Naive B cell (primary cell): ENCODE data around the gene FHIT. TPM values are rescaled to one million over a fixed set of nuclear protein-coding genes. Genes with fewer than 3 reads are reported as not detected.
"Not testable (repeated sequence)": the region's sequence is repeated elsewhere in the genome, so short reads cannot be mapped to it uniquely, and the experiment has no call there.

Experiments used
- ATAC-seq, 2 donors: fragments of 150-1000 bp; cut with Tn5 transposase; 2 replicates each; pipeline ENCODE4 v1.10.0; 2021; ENCODE audit warnings: low read depth in 2 of 2, mild to moderate bottlenecking in 2 of 2, moderate library complexity in 2 of 2
- DNase-seq: peaks from one replicate; pipeline ENCODE4 v3.0.0; 2022
- H3K27ac Mint-ChIP-seq, 6 donors: one replicate each; pipeline ENCODE4 v1.8.0; 2020 to 2022; ENCODE audit warnings: mild to moderate bottlenecking in 6 of 6, mixed read lengths in 6 of 6, moderate library complexity in 5 of 6, inconsistent platforms in 2 of 6
- H3K27me3 Mint-ChIP-seq, 3 donors: one replicate each; pipeline ENCODE4 v1.8.0; 2021 to 2022; ENCODE audit warnings: mixed read lengths in 3 of 3, mild to moderate bottlenecking in 1 of 3
- H3K36me3 Mint-ChIP-seq, 2 donors: one replicate each; pipeline ENCODE4 v1.8.0; 2020 to 2022; ENCODE audit warnings: mixed read lengths in 2 of 2, inconsistent platforms in 1 of 2, mild to moderate bottlenecking in 1 of 2
- H3K4me1 Mint-ChIP-seq, 3 donors: one replicate each; pipeline ENCODE4 v1.8.0; 2020 to 2022; ENCODE audit warnings: mixed read lengths in 3 of 3, inconsistent platforms in 1 of 3, mild to moderate bottlenecking in 1 of 3, moderate library complexity in 1 of 3
- H3K4me3 Mint-ChIP-seq, 8 donors: one replicate each; pipeline ENCODE4 v1.8.0; 2020 to 2022; ENCODE audit warnings: mild to moderate bottlenecking in 8 of 8, mixed read lengths in 8 of 8, moderate library complexity in 8 of 8, inconsistent platforms in 2 of 8
- H3K9me3 Mint-ChIP-seq, 7 donors: one replicate each; pipeline ENCODE4 v1.8.0; 2020 to 2022; ENCODE audit warnings: mixed read lengths in 7 of 7, mild to moderate bottlenecking in 5 of 7, inconsistent platforms in 2 of 7, moderate library complexity in 1 of 7
- polyA plus RNA-seq, 6 donors: library from polyadenylated mRNA; unstranded; fragments of 300-500 nt; fragmentation: Illumina TruSeq; gene quantifications; one replicate each; pipeline ENCODE4 v1.2.3, GENCODE V29; 2021; ENCODE audit warnings: low read depth in 6 of 6

Gene FHIT
- polyA plus RNA-seq, 6 donors from 2014 or later: 3.2 to 12.6 (median 7.1) TPM

- H3K27ac Mint-ChIP-seq, H3K36me3 Mint-ChIP-seq, ATAC-seq, H3K9me3 Mint-ChIP-seq, H3K27me3 Mint-ChIP-seq, H3K4me1 Mint-ChIP-seq, H3K4me3 Mint-ChIP-seq, DNase-seq: not testable (repeated sequence)
Observed at GRCh38 chr3:59934560-59934959, 1316.7 kb downstream of the FHIT start.

- Mint-ChIP-seq H3K27ac (no peak overlapping the region), H3K9me3 (peaks cover 0 to 6% (median 2%) of the 10 kb centered on the region in 7 donors), H3K4me3 (no peak overlapping the region), H3K27me3 (no peaks in the 10 kb centered on the region), H3K36me3 (no peaks in the 10 kb centered on the region), H3K4me1 (no peaks in the 10 kb centered on the region)
- no peak for ATAC-seq
- DNase-seq: no peak
Observed at GRCh38 chr3:59930170-59930569, 1321.1 kb downstream of the FHIT start.

GRCh38 chr3:59927056-59927455 lies 1324.2 kb downstream of the FHIT start:
- Mint-ChIP-seq H3K9me3 (no peaks in the 10 kb centered on the region), H3K4me1 (no peaks in the 10 kb centered on the region), H3K4me3 (no peak overlapping the region), H3K27ac (no peak overlapping the region), H3K27me3 (no peaks in the 10 kb centered on the region), H3K36me3 (no peaks in the 10 kb centered on the region)
- DNase-seq (no peak), ATAC-seq (no peak)

GRCh38 chr3:59925946-59926345 lies 1325.3 kb downstream of the FHIT start:
- Mint-ChIP-seq H3K4me1 (no peaks in the 10 kb centered on the region), H3K27me3 (no peaks in the 10 kb centered on the region)

GRCh38 chr3:59922192-59922591 lies 1329.1 kb downstream of the FHIT start:
- Mint-ChIP-seq H3K27me3 (no peaks in the 10 kb centered on the region), H3K4me1 (no peaks in the 10 kb centered on the region), H3K27ac (no peak overlapping the region), H3K36me3 (no peaks in the 10 kb centered on the region), H3K9me3 (no peaks in the 10 kb centered on the region), H3K4me3 (no peak overlapping the region)
- no peak for ATAC-seq
- no peak for DNase-seq

More at GRCh38 chr3:59925946-59926345, 1325.3 kb downstream of the FHIT start:
- H3K36me3 Mint-ChIP-seq: no peaks in the 10 kb centered on the region
- H3K4me3 Mint-ChIP-seq: no peak overlapping the region
- ATAC-seq (no peak), DNase-seq (no peak)
- H3K9me3 Mint-ChIP-seq: no peaks in the 10 kb centered on the region
- H3K27ac Mint-ChIP-seq: no peak overlapping the region

DNA sequence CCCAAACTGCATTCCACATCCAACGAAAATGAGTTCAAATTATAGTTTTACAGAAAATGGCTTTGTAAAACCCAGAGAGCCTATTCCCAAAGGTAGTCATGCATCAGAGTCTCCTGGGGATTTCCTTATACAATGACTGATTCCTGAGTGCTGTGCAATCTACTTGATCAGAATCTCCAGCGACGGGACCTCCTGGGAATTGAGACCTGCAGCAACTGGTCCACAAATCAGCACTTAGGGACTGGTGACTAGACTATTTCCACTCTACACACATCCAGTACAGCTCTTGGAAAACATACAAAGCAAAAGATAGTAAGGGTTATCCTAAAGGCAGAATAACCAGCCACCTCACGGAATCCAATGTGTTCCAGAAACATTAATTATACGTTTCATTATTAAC lies 1330.4 kb downstream of the FHIT start:
- Mint-ChIP-seq H3K27ac (peak overlapping the region in 1 of 6 donors; percentile 28), H3K4me3 (no peak overlapping the region), H3K36me3 (no peaks in the 10 kb centered on the region), H3K4me1 (no peaks in the 10 kb centered on the region), H3K27me3 (no peaks in the 10 kb centered on the region), H3K9me3 (no peaks in the 10 kb centered on the region)
- no peak for ATAC-seq
- no peak for DNase-seq

DNA sequence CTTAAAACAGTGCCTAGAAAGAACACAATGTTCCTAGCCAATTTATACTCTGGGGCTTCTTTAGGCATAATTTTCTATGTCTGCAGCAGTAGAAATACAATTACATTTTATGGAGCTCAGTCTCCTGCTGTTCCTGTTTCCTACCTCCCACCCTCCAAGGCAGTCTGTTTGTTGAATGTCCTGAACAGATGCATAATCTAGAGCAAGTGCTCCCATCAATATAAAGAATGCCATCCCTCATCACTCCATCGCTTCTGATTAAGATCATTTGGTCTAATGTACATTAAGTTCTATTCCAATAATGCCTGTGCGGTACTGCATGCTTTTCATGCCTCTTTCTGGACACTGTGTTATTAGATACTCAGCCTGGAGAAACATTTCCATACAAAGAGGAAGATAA lies 1331.7 kb downstream of the FHIT start:
- DNase-seq (no peak), ATAC-seq (no peak)
- H3K27me3 Mint-ChIP-seq: no peaks in the 10 kb centered on the region
- H3K4me3 Mint-ChIP-seq: no peak overlapping the region
- H3K4me1 Mint-ChIP-seq: no peaks in the 10 kb centered on the region
- H3K27ac Mint-ChIP-seq: peak overlapping the region in 1 of 6 donors; percentile 14
- no peaks in the 10 kb centered on the region for H3K9me3 Mint-ChIP-seq
- H3K36me3 Mint-ChIP-seq: no peaks in the 10 kb centered on the region

GRCh38 chr3:59914251-59914650 lies 1337.0 kb downstream of the FHIT start:
- no peaks in the 10 kb centered on the region for H3K4me1 Mint-ChIP-seq
- H3K9me3 Mint-ChIP-seq: no peaks in the 10 kb centered on the region
- H3K4me3 Mint-ChIP-seq: no peak overlapping the region
- H3K27ac Mint-ChIP-seq: no peak overlapping the region
- DNase-seq: no peak
- H3K27me3 Mint-ChIP-seq: no peaks in the 10 kb centered on the region
- no peaks in the 10 kb centered on the region for H3K36me3 Mint-ChIP-seq
- ATAC-seq: no peak

DNA sequence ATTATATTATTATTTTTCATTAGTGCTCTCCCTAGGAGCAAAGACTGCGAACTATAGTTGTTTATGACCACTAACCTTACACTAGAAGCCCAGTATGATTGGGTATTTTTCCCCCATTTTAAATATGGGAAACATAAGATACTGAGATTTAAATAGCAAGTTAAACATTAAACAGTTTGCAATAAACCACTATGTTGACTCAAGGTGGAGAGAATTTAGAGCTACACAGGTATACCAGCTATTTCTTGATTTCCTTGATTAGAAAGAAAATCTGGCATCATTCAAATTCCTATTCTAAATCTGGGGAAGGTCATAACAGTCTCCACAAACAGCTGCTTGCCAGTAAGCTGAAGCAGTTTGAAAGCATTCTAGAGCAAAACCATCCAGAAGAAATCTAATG lies 1337.6 kb downstream of the FHIT start:
- no peaks in the 10 kb centered on the region for H3K4me1 Mint-ChIP-seq
- H3K36me3 Mint-ChIP-seq: no peaks in the 10 kb centered on the region
- DNase-seq (no peak), ATAC-seq (no peak)
- H3K4me3 Mint-ChIP-seq: no peak overlapping the region
- no peak overlapping the region for H3K27ac Mint-ChIP-seq
- H3K27me3 Mint-ChIP-seq: no peaks in the 10 kb centered on the region
- H3K9me3 Mint-ChIP-seq: no peaks in the 10 kb centered on the region

GRCh38 chr3:59908701-59909100 lies 1342.6 kb downstream of the FHIT start:
- H3K27ac Mint-ChIP-seq: no peak overlapping the region
- H3K4me1 Mint-ChIP-seq: no peaks in the 10 kb centered on the region
- H3K36me3 Mint-ChIP-seq: no peaks in the 10 kb centered on the region
- peaks cover 0 to 5% (median 2%) of the 10 kb centered on the region in 7 donors for H3K9me3 Mint-ChIP-seq
- ATAC-seq (no peak), DNase-seq (no peak)
- no peaks in the 10 kb centered on the region for H3K27me3 Mint-ChIP-seq
- no peak overlapping the region for H3K4me3 Mint-ChIP-seq

- no peak overlapping the region for H3K4me3 Mint-ChIP-seq
- H3K4me1 Mint-ChIP-seq: no peaks in the 10 kb centered on the region
- no peak overlapping the region for H3K27ac Mint-ChIP-seq
- DNase-seq (no peak), ATAC-seq (no peak)
- H3K9me3 Mint-ChIP-seq: peaks cover 0 to 5% (median 2%) of the 10 kb centered on the region in 7 donors
- H3K36me3 Mint-ChIP-seq: no peaks in the 10 kb centered on the region
- no peaks in the 10 kb centered on the region for H3K27me3 Mint-ChIP-seq
Observed at GRCh38 chr3:59908280-59908679, 1343.0 kb downstream of the FHIT start.

GRCh38 chr3:59904296-59904695 lies 1347.0 kb downstream of the FHIT start:
- Mint-ChIP-seq H3K9me3 (peaks cover 0 to 5% (median 2%) of the 10 kb centered on the region in 7 donors), H3K27me3 (no peaks in the 10 kb centered on the region), H3K36me3 (no peaks in the 10 kb centered on the region), H3K4me3 (no peak overlapping the region), H3K4me1 (no peaks in the 10 kb centered on the region), H3K27ac (peak overlapping the region in 1 of 6 donors; percentile 76)
- ATAC-seq (no peak), DNase-seq (no peak)

DNA sequence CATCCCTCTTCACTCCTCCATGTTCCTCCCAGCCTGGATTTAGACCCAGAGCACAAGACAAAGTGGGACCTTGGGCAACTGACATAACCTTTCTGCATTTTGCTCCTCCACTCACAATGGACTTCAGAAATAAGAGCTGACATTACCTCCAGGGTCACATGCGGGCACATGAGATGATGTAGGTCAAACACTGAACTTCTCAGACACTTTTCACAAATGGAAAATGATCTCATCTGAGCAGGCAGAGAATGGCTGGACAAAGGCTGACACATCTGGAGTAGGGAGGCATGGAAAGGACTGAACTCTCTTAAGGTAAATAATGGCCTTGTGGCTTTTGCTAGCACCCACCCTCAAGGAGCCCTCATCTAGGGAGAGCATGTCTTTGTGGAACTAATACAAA lies 1352.2 kb downstream of the FHIT start:
- no peaks in the 10 kb centered on the region for H3K27me3 Mint-ChIP-seq
- no peaks in the 10 kb centered on the region for H3K36me3 Mint-ChIP-seq
- H3K9me3 Mint-ChIP-seq: peaks cover 0 to 2% (median 0%) of the 10 kb centered on the region in 7 donors
- H3K27ac Mint-ChIP-seq: peak overlapping the region in 1 of 6 donors; percentile 34
- H3K4me3 Mint-ChIP-seq: no peak overlapping the region
- ATAC-seq (no peak), DNase-seq (no peak)
- no peaks in the 10 kb centered on the region for H3K4me1 Mint-ChIP-seq

DNA sequence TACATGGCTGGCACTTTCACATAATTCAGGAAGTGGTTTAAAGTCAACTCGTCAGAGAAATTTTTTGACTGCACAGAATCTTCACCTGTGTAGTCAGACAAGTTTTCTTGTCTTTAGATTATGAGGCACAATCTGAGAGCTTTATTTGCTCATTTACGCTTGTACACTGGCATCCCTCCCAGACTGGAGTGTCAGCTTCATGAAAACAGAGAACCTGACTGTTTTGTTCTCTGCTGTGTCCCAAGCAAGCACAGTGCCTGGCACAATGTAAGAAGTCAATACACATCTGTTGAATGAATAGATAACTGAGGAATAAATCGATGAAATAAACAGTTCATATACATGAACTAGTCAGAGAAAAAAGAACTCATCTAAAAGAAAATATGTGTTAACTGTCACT lies 1355.3 kb downstream of the FHIT start:
- DNase-seq (no peak), ATAC-seq (no peak)
- H3K9me3 Mint-ChIP-seq: peaks cover 0 to 2% (median 0%) of the 10 kb centered on the region in 7 donors
- H3K36me3 Mint-ChIP-seq: no peaks in the 10 kb centered on the region
- H3K27ac Mint-ChIP-seq: no peak overlapping the region
- no peaks in the 10 kb centered on the region for H3K4me1 Mint-ChIP-seq
- H3K27me3 Mint-ChIP-seq: no peaks in the 10 kb centered on the region
- no peak overlapping the region for H3K4me3 Mint-ChIP-seq

DNA sequence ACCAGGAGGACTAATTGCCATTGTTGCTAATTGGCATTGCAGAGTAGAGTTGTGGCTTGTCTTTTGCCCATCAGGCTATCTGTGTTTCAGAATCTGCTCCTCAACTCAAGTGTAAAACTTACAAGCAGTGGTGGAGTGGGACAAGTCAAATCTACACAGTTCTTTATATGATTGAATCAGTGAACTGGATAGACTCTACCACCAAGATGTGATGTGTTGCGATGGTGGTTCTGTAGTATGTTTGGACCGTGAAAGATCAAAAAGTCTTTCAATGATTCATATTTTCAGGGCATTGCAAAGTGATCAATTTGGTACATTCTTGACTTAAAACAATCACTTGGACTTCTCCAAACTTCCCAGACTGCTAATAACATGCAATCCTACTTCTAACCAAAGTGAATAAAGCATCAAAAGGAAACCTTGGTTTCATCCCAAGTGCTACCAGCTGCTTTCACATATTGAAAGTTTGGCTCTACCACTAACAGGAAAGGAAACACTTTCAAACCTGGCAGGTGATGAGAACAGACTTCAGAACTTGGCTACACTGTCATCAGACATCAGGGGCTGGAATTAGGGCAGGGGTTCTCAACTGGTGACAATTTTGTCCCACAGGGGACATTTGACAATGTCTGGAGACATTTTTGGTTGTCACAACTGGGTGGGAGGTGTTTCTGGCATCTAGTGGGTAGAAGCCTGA lies 1356.7 kb downstream of the FHIT start:
- Mint-ChIP-seq H3K4me1 (no peaks in the 10 kb centered on the region), H3K4me3 (no peak overlapping the region), H3K27me3 (no peaks in the 10 kb centered on the region), H3K27ac (no peak overlapping the region), H3K9me3 (peaks cover 0 to 2% (median 0%) of the 10 kb centered on the region in 7 donors), H3K36me3 (no peaks in the 10 kb centered on the region)
- ATAC-seq (no peak), DNase-seq (no peak)
